Measurements from ENCODE around the gene COA8. TPM values are rescaled to one million over a fixed set of nuclear protein-coding genes. Genes with fewer than 3 reads are reported as not detected.
A peak's percentile ranks its signal among the peaks of the same experiment; 100 is the strongest.

The COA8 gene
- total and polyA plus RNA-seq, 9 of the 15 experiments (the other 6 are each of a cell fraction or from before 2014, with no cell fraction given), result 5.0 to 35.3 (median 25.7) TPM

DNA sequence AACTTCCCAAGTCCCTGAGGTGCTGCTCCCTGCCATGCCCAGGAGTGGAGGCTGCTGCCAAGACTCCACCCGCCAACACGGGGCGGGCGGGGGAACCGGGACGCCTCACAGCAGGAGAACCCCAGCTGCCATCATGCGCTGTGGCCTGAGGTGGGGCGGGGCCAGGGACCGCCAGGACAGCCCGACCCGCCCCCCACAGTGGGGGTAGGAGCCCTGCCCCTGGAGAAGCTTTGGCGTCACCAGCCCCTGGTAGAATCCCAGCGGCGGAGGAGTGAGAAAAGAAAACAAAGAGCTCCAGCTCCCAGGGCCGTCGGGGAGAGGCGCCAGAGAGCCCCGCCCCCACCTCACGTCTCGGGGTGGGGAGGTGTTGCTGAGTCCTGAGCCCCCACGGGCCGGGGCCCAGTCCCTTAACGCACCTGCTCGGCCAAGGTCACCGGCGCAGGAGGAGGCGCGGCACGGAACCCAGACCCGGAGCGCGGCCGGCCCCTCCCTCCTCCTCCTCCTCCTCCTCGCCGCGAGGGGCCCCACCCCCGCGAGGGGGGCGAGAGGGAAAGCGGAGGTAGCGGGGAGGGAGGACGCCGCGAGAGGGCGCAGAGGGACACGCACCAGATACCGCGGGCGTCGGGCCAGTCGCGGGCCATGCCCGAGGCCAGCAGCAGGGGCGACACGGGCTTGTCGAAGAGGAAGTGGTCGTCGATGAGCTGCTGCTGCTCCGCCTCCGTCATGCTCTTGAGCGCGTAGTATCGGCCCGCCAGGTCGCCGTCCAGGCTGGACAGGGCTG, 41.9 kb upstream of the COA8 start (continued):
- TF ChIP-seq E2F6 (IDR thresholded peaks at IDR 0.05; ENCODE audit: borderline replicate concordance in 1 of 2, extremely low read depth in 1 of 2, insufficient read depth in 1 of 2, insufficient read length in 1 of 2, low read depth in 1 of 2, low read length in 1 of 2, poor library complexity in 1 of 2, severe bottlenecking in 1 of 2) (peak; percentile 50 to 57), TOE1 (IDR thresholded peaks at IDR 0.05; ENCODE audit: borderline replicate concordance) (peak; percentile 50; the same call in 1 of the 2 replicates), TOE1 (CRISPR knock-in tag; IDR thresholded peaks at IDR 0.05; ENCODE audit: borderline replicate concordance, low read depth) (no peak), IFI16 (CRISPR knock-in tag; IDR thresholded peaks at IDR 0.05) (no peak), CHD4 (IDR thresholded peaks at IDR 0.05; ENCODE audit: insufficient read depth, insufficient replicate concordance, low read depth, low read length, poor library complexity, severe bottlenecking) (no peak), POLR2A (conservative IDR thresholded peaks at IDR 0.05) (no peak; the same call in 1 of the 2 replicates), POLR2AphosphoS5 (IDR thresholded peaks at IDR 0.05; ENCODE audit: control insufficient read depth, insufficient read depth, low read depth, low read length) (peak; percentile 14; the same call in 1 of the 2 replicates), ZNF280A (IDR thresholded peaks at IDR 0.05; ENCODE audit: low read depth, partially characterized antibody) (no peak), ZC3H4 (CRISPR knock-in tag; IDR thresholded peaks at IDR 0.05; ENCODE audit: borderline replicate concordance) (0 out of 2 replicates have a peak, but pooled peaks have one; percentile 78), BRD4 (IDR thresholded peaks at IDR 0.05) (no peak), NEUROD1 (IDR thresholded peaks at IDR 0.05; ENCODE audit: borderline replicate concordance, low read depth, low read length, partially characterized antibody) (peak; percentile 26), L3MBTL2 (IDR thresholded peaks at IDR 0.05) (peak; percentile 81), ZZZ3 (IDR thresholded peaks at IDR 0.05) (no peak), ZC3H8 (IDR thresholded peaks at IDR 0.05) (no peak), GATAD2A (IDR thresholded peaks at IDR 0.05) (peak; percentile 67; the same call in 1 of the 2 replicates), ZEB2 (IDR thresholded peaks at IDR 0.05) (no peak), ZNF175 (CRISPR knock-in tag; IDR thresholded peaks at IDR 0.05; ENCODE audit: low read depth) (no peak)
- TF ChIP-seq, protein P1, sequence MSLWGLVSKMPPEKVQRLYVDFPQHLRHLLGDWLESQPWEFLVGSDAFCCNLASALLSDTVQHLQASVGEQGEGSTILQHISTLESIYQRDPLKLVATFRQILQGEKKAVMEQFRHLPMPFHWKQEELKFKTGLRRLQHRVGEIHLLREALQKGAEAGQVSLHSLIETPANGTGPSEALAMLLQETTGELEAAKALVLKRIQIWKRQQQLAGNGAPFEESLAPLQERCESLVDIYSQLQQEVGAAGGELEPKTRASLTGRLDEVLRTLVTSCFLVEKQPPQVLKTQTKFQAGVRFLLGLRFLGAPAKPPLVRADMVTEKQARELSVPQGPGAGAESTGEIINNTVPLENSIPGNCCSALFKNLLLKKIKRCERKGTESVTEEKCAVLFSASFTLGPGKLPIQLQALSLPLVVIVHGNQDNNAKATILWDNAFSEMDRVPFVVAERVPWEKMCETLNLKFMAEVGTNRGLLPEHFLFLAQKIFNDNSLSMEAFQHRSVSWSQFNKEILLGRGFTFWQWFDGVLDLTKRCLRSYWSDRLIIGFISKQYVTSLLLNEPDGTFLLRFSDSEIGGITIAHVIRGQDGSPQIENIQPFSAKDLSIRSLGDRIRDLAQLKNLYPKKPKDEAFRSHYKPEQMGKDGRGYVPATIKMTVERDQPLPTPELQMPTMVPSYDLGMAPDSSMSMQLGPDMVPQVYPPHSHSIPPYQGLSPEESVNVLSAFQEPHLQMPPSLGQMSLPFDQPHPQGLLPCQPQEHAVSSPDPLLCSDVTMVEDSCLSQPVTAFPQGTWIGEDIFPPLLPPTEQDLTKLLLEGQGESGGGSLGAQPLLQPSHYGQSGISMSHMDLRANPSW (CRISPR knock-in tag; IDR thresholded peaks at IDR 0.05), result no peak
